ENCODE measurements around the gene ORC4. TPM values are rescaled to one million over a fixed set of nuclear protein-coding genes. Genes with fewer than 3 reads are reported as not detected.

The ORC4 gene
- total RNA-seq, 1 experiment from 2014 or later, result 72.9 TPM

DNA sequence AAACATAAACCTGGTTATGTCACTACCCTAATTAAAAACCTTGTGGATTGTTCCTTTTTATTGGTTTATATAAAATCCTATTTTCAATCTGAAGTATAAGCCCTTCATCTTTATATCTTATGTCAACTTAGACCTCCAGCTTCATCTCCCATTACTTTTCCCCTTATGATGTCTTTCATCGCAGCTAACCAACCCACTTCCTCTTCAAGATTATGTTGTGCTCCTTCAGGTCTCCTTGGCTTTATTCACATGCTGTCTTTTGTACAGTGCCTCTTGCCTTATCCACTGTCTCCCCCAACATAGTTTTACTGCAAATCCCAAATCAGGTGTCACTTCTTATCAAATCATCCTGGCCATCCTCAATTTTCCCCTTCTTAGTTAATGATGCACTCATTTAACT, 26.3 kb upstream of the ORC4 start:
- no peak overlapping the region for H3K27ac ChIP-seq (ENCODE audit: insufficient read length, low read depth, low read length)
- Mint-ChIP-seq H3K27me3 (ENCODE audit: low read depth) (no peaks in the 10 kb centered on the region), H3K9me3 (no peaks in the 10 kb centered on the region), H3K27ac (no peak overlapping the region; a peak in 2 of 7 replicates), H3K4me3 (no peak overlapping the region), H3K4me1 (peaks cover 27 to 30% of the 10 kb centered on the region in 2 experiments), H3K36me3 (ENCODE audit: insufficient read depth in 1 of 3, low read depth in 3 of 3) (no peaks in the 10 kb centered on the region; a peak in 1 of 7 replicates)
- H2BK15ac ChIP-seq (ENCODE audit: low read depth, low read length), result no peak overlapping the region
- DNase-seq, result no peak
- H3K23me2 ChIP-seq (ENCODE audit: insufficient read length, low read depth, low read length, poor library complexity, severe bottlenecking), result no peaks in the 10 kb centered on the region
- no CpG with 5 or more reads among the region's 1 CpG for WGBS (ENCODE audit: extremely low coverage, insufficient read length, low lambda C conversion rate)
- no peaks in the 10 kb centered on the region for H3K9me3 ChIP-seq (ENCODE audit: control insufficient read depth, low read depth, low read length)
- H3K79me2 ChIP-seq (ENCODE audit: insufficient read depth, low read length), result no peaks in the 10 kb centered on the region
- no peak overlapping the region for H2BK12ac ChIP-seq (ENCODE audit: insufficient read length, low read depth, low read length)
- no peak overlapping the region for H3K9ac ChIP-seq (ENCODE audit: extremely low read depth, insufficient read length, low read length)
- no peak overlapping the region for H2BK5ac ChIP-seq (ENCODE audit: insufficient read length, low read length)
- no peaks in the 10 kb centered on the region for H3K79me1 ChIP-seq (ENCODE audit: insufficient read depth, low read depth, low read length, poor library complexity, severe bottlenecking)
- no peak overlapping the region for H2BK20ac ChIP-seq (ENCODE audit: low read depth, low read length, poor library complexity, severe bottlenecking)
- no peak overlapping the region for H4K91ac ChIP-seq (ENCODE audit: insufficient read length, low read depth, low read length)
- H4K8ac ChIP-seq (replicated peaks; ENCODE audit: insufficient read length, low read depth, low read length), result no peak overlapping the region
- H3K56ac ChIP-seq (ENCODE audit: insufficient read length, low read depth, low read length), result no peak overlapping the region
- H3K18ac ChIP-seq (ENCODE audit: insufficient read length, low read depth, low read length), result no peak overlapping the region
- no peak overlapping the region for H2AFZ ChIP-seq (ENCODE audit: low read length)
- H3K4me2 ChIP-seq (ENCODE audit: insufficient read depth, insufficient read length, low read length), result no peak overlapping the region
- H3K4me1 ChIP-seq (ENCODE audit: insufficient read depth, low read length), result peaks cover 2% of the 10 kb centered on the region; the same call in 1 of the 2 replicates
- no peaks in the 10 kb centered on the region for H4K20me1 ChIP-seq (ENCODE audit: control insufficient read depth, insufficient read depth, insufficient read length)
- no peak overlapping the region for H4K5ac ChIP-seq (ENCODE audit: insufficient read length, low read depth, low read length)
- H3T11ph ChIP-seq (ENCODE audit: low read length), result no peak overlapping the region
- H3K23ac ChIP-seq (ENCODE audit: insufficient read length, low read depth, low read length), result no peak overlapping the region
- H3K27me3 ChIP-seq (ENCODE audit: insufficient read depth, low read length), result no peaks in the 10 kb centered on the region
- no peak overlapping the region for H3K4ac ChIP-seq (ENCODE audit: low read depth, low read length)
- no peak overlapping the region for H3K14ac ChIP-seq (ENCODE audit: insufficient read depth, low read length)
- TF ChIP-seq, protein P1, sequence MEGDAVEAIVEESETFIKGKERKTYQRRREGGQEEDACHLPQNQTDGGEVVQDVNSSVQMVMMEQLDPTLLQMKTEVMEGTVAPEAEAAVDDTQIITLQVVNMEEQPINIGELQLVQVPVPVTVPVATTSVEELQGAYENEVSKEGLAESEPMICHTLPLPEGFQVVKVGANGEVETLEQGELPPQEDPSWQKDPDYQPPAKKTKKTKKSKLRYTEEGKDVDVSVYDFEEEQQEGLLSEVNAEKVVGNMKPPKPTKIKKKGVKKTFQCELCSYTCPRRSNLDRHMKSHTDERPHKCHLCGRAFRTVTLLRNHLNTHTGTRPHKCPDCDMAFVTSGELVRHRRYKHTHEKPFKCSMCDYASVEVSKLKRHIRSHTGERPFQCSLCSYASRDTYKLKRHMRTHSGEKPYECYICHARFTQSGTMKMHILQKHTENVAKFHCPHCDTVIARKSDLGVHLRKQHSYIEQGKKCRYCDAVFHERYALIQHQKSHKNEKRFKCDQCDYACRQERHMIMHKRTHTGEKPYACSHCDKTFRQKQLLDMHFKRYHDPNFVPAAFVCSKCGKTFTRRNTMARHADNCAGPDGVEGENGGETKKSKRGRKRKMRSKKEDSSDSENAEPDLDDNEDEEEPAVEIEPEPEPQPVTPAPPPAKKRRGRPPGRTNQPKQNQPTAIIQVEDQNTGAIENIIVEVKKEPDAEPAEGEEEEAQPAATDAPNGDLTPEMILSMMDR (conservative IDR thresholded peaks at IDR 0.05), result no peak
- no peak overlapping the region for H2BK120ac ChIP-seq (ENCODE audit: low read depth, low read length, poor library complexity, severe bottlenecking)
- no peak overlapping the region for H2AK5ac ChIP-seq (ENCODE audit: insufficient read length, low read length)
